HG02852 (cell line): Measurements from ENCODE around the gene LPAR2.
A peak's percentile ranks its signal among the peaks of the same experiment; 100 is the strongest.
"Not testable (repeated sequence)": the region's sequence is repeated elsewhere in the genome, so short reads cannot be mapped to it uniquely, and the experiment has no call there.

ENCODE experiments used
- ATAC-seq: cut with Tn5 transposase; IDR thresholded peaks from one replicate; pipeline ENCODE4 v1.9.1; 2021; ENCODE audit warnings: mild to moderate bottlenecking, moderate library complexity; ENCODE audit not compliant: unreplicated experiment

Gene LPAR2

DNA sequence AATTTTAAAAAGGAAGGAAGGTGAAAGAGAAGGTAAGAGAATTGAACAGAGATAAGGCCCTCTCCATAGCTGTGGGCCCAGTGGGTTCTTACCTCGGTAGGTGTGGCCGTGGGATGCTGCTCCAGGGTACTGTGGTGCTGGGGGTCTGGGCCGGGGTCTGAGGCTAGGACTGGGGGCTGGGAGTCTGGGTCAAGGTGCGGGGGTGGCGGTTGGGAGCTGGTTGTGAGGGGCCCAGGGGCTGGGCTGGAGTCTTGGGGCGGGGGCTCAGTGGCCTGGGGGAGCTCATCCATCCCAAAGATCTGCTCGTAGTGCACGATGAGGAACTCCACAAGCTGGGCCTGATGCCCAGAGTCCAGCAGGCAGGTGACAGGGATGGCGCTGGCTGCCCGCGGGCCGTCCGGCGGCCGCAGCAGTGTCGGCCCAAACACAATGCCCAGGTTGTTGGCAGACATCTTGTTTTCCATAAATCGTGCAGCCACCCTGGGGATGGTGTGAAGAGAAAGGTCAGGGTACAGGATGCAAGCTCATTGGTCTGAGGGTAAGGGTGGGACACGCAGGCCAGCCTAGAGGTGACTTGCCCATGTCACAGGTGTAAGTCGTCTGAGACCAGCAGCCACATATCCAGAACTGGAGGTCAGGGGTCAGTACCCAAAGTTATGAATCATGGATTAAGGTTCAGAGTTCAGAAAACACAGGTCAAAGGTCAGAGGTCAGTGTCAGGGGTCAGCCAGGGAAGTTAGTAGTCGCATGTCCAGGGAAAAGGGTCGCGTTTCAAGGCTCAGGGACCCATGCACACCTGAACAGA lies 5.9 kb upstream of the LPAR2 start:
- ATAC-seq, result no peak

GRCh38 chr19:19632661-19633060 lies 4.6 kb upstream of the LPAR2 start:
- no peak for ATAC-seq

GRCh38 chr19:19631346-19631745 lies 3.3 kb upstream of the LPAR2 start:
- ATAC-seq, result no peak

GRCh38 chr19:19630426-19630825 lies 2.4 kb upstream of the LPAR2 start:
- no peak for ATAC-seq

DNA sequence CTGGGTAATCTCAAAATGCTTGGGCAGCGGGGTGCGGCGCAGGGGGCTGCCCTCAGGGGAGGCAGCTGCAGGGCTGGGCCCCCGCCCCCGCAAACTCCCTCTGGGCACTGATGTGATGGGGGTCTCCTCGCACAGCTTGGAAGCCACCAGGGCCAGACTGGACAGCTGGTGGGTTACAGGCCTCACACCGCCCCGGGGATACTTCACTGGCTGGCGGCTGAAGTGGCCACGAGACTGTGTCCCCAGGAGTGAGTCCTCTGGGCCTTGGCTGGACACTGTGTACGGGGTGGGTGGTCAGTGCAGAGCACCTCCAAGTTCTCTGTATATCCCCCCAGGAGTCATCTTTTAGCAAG lies 2.0 kb upstream of the LPAR2 start:
- no peak for ATAC-seq

DNA sequence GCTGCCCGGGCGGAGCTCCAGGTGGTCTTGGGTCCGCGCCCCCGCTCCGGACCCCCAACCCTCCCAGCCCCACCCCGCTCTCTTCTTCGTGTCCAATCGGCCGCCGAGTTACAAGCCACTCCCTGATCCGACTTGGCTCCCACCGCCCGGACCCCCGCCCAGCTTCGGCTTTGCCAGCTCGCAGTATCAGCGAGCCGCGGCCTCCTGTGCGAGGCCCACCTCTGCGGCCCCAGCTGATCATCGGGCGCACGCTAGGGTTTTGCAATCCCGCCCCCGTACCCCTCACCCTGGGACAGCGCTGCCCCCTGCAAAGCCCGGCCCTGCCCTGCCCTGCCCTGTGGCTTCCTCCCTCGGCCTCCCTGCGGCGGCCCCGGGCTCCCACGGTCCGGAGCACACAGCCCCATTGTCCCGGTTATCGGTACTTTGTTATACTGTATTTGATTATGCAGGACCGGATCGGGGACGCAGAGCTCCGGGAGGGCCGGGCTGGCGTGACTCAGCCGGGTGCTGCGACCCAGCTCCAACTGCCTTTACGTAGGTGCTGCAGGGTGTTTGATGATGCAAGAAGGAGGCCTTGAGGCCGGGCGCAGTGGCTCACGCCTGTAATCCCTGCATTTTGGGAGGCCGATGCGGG lies 598 bp upstream of the LPAR2 start:
- peak; percentile 7 for ATAC-seq

DNA sequence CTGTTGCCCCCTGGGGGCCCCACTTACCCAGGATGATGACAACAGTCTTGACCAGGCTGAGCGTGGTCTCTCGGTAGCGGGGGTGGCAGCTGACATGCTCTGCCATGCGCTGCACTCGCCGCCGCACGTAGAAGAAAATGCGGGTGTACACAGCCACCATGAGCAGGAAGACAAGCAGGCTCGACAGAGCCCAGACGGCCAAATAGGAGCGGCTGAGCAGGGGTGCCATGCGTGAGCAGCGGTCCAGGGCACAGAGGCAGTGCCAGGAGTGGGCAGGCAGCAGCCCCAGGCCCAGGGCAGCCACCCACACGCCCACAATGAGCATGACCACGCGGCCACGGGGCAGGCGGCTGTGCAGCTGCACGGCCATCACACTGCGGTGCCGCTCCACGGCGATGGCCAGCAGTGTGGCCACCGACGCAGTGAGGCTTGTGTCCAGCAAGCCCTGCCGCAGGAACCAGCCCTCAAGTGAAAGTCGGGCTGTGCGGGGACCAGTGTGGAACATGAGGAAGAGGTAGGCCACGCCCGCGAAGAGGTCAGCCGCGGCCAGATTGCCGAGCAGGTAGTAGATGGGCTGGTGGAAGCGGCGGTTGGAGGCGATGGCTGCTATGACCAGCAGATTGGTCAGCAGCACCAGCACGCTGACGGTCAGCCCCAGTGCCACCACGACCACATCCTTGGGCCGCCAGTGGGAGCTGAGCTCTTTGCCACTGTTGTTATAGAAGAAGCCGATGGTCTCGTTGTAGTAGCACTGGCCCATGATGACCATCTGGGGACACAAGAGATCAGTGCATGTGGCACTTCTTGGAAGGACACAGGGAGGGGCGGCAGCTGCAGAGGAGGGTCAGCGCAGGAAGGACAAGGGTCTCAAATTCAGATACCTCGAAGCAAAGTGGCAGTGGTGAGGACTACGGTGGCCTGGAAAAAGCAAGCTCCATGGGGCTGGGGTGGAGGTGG lies 1.2 kb downstream of the LPAR2 start:
- no peak for ATAC-seq

DNA sequence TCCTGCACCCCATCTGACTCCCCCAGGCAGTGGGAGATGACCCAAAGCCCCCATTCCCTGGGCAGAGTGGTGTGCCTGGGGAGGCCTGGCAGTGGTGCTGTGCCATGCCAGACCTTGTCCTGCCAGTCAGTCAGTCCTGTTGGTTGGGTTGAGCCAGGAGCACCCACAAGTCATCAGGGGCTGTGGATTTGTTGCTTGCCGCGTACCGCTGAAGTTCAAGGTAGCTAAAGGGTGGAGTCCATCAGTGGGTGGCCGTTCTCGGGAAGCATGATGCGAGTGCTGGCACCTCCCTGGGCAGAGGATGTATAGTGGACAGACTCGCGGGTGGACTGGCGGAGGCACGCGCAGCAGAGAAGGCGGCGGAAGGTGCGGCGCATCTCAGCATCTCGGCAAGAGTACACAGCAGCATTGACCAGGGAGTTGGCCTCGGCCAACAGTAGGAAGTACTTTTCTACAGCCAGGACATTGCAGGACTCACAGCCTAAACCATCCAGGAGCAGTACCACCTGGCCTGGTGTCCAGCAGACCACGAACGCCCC lies 3.9 kb downstream of the LPAR2 start:
- ATAC-seq, result no peak

DNA sequence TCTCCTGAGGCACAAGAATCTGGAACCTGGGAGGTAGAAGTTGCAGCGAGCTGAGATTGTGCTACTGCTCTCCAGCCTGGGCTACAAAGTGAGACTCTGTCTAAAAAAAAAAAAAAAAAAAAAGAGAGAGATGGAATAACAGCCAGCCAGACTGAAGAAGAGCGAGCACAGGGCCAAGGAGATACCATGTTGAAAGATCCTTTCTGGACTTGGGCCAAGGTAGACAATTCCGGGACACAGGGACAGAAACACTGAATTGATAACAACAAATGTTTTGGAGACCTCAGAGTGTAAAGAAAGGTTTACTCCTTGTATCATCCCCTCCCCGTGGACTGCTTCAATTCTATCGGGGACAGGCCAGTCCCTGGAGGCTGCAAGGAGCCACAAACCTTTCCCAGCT lies 4.6 kb downstream of the LPAR2 start:
- ATAC-seq, result no peak

DNA sequence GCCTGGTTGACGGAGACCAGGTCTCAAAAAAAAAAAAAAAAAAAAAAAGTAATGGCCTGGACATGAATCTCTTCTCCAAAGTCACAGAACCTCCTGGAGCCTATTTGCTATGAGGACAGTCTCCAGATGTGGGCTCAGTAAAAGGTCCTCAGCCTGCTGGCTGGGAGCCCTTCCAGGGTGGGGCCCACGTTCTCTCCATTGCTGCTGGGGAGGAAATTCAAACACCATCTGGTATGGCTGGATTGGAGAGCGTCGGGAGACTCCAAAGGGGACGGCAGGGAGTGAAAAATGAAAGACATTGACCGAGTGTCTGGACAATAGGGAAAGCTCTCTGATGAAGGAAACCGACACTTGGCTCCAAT lies 8.2 kb downstream of the LPAR2 start:
- no peak for ATAC-seq

- no peak for ATAC-seq
Measured at GRCh38 chr19:19619181-19619848, 8.7 kb downstream of the LPAR2 start.

DNA sequence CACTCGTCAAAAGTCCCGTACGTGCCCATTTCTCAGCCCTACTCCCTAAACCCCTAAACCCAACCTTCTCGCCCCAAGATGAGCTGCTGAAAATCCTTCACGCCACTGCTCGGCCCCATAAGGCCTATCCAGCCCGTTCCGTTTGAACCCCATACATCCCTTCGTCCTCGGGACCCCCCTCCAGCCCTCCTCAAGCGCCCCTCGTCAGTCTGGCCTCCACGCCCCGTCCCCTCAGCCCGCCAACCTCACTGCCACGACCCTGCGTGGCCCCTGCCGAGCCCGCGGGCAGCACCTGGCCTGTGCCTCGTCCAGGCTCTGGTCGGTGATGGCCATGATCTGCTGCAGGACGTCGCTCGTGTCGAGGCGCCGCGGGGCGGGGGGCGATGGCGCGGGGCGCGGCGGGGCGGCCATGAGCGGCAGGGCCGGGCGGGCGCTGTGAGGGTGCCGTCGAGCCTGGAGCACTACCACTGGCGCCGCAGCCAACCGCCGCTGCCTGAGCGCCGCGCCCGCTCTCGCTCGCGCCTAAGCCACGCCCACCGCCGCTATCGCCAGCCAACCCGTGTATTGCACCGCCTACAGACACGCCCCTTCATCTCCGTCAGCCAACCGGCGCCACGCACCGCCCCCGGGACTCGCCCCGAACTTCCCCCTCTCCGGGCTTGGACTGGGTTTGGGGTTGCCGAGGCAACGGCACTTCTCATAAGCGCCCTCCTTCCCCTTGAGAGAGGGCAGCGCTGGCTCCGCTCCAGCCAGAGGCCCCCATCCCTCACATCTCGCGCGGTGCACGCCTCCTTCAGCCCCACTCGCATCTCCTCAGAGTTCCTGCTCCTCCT lies 9.6 kb downstream of the LPAR2 start, which contains the start of gene PBX4:
PBX4 (minus strand) TSS at position 469 of the 833 bp plus-strand sequence; CDS start at position 411, 58 bp downstream.
- peak; percentile 96 for ATAC-seq

DNA sequence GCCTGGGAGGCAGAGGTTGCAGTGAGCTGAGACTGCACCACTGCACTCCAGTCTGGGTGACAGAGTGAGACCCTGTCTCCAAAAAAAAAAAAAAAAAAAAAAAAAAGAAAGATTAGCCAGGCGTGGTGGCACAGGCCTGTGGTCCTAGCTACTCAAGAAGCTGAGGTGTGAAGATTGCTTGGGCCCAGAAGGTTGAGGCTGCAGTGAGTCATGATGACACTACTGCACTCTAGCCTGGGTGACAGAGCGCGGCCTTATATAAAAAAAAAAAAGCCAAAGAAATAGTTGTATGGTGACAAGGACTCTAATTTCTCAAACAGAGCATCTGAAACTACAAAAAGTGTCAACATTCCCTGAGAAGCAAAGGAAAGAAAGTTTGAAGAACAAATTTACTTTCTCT lies 12.9 kb downstream of the LPAR2 start:
- ATAC-seq, result no peak

DNA sequence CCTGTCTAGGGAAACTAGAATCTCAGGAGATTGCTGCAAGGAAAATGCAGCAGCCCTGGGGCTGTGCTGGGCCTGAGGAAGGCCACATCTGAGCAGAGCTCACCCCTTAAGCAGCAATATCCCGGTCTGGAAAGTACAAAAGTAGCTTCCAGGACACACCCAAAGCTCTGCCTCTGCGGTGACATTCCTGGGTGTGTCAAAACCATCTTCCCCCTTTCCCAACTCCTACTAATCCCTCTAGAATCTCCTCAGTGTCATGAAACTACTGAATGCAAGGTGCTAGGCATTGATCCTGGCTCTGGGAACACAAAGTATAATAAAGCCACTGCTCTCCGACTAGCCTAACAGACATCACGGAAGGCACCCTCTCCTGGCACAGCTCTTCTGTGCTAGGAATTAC lies 14.5 kb downstream of the LPAR2 start:
- ATAC-seq, result no peak

DNA sequence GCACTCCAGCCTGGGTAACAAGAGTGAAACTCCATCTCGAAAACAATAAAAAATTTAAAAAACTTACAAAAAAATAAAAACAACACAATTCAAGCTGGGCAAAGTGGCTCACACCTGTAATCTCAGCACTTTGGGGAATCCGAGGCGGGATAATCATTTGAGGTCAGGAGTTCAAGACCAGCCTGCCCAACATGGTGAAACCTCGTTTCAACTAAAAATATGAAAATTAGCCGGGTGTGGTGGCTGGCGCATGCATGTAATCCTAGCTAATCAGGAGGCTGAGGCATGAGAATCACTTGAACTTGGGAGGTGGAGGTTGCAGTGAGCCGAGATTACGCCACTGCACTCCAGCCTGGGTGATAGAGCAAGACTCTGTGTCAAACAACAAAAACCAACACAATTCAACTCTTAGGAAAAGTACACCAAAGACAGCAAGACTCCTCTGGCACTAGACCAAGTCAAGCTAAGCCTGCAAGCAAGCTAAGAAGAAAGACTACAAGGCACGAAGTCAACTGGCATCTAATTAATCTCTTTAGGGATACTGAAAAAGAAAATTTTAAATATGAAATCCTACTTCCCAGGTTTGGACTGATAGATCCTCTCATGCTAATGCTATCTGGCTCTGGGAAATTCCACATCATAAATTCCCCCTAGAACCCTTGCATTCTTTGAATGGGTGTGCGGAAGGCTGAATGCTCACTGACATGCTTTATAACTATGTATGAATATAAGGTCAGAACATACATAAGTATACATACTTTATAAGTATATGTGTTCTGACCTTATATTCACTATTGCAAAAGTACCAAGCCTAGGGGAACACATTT lies 17.4 kb downstream of the LPAR2 start:
- no peak for ATAC-seq

GRCh38 chr19:19606686-19607085 lies 21.3 kb downstream of the LPAR2 start:
- not testable (repeated sequence) for ATAC-seq

GRCh38 chr19:19606021-19606420 lies 22.0 kb downstream of the LPAR2 start:
- no peak for ATAC-seq

DNA sequence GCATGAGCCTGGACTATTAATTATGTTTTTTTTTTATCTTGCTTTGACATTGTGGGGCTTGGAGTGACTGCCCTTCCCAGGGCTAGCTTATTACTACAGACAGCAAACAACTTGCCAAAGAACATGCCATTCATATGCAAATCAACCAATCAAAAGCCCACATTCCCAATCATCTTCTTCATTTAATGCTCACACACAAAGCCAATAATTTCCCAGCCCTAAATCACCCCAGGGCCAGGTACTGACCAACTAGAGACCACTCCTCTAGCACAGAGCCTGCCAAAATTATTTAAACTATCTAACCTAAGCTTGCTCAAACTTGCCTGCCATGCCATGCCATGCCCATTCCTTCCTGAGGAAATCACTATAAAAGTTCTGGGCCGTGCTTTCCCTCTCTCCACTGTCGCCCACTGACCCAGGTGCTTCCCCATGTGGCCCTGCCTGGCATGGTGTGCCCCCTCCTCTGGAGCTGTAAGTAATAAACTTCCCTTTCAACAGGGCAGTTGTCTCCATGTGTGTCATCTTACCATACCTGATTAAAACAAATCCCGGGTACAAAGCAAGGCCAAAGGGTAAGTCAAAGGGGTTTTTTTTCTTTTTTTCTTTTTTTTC lies 25.2 kb downstream of the LPAR2 start:
- ATAC-seq, result no peak
